Ovary (tissue), 9 donors: Measurements from ENCODE around the gene DACT3. TPM values are rescaled to one million over a fixed set of nuclear protein-coding genes. Genes with fewer than 3 reads are reported as not detected.

ENCODE experiments used
- DNase-seq, 5 donors: peaks; one replicate each; pipeline ENCODE4 v3.0.0-alpha.2; 2019 to 2020
- H3K27ac ChIP-seq, 2 donors: fragments of 200-600 bp; one replicate each; pipeline versions ENCODE4 v1.5.1 to v1.8.0; 2019 to 2022
- H3K27me3 ChIP-seq: fragments of 200-600 bp; one replicate; pipeline ENCODE4 v1.8.0; 2022
- H3K36me3 ChIP-seq: fragments of 200-600 bp; sonication (generic); one replicate; pipeline ENCODE4 v1.5.1; 2019
- H3K4me1 ChIP-seq: one replicate; pipeline ENCODE4 v1.8.1; 2013; ENCODE audit warnings: mild to moderate bottlenecking, moderate library complexity; ENCODE audit not compliant: insufficient read depth
- H3K4me3 ChIP-seq: fragments of 200-600 bp; sonication (generic); one replicate; pipeline ENCODE4 v1.5.1; 2017
- H3K9me3 ChIP-seq, 2 donors: fragments of 200-600 bp in 1 of 2; sonication (generic) in 1 of 2; one replicate each; pipeline versions ENCODE4 v1.5.1 to v1.8.1; 2013 to 2019; ENCODE audit warnings: mild to moderate bottlenecking in 1 of 2, moderate library complexity in 1 of 2
- CTCF ChIP-seq, 3 donors: fragments of 450-650 bp in 2 of 3; fragments of 200-600 bp in 1 of 3; IDR thresholded peaks; one replicate each; pipeline versions ENCODE4 v1.5.1 to v1.8.0; 2016 to 2022; ENCODE audit warnings: antibody characterized with exemption in 3 of 3, mild to moderate bottlenecking in 1 of 3
- EP300 ChIP-seq: sonication (generic); formaldehyde crosslinking; IDR thresholded peaks from one replicate; pipeline ENCODE4 v1.6.1; 2017; ENCODE audit warnings: antibody characterized with exemption
- POLR2A ChIP-seq: fragments of 450-650 bp; IDR thresholded peaks from one replicate; pipeline ENCODE4 v1.6.1; 2017; ENCODE audit warnings: antibody characterized with exemption, mild to moderate bottlenecking, moderate library complexity
- WGBS, 3 donors: extraction: QIAGEN DNeasy Blood & Tissue Kit in 1 of 3; methylation state at CpG; one replicate each; pipeline versions ENCODE4 v1.1.5 to v1.1.7; 2013 to 2017; 5-methylcytosine and 5-hydroxymethylcytosine counted together
- intact Hi-C, 4 donors: fragments of 100-400 bp; cut with DNase I; formaldehyde crosslinking; loops; one replicate each; pipeline versions ENCODE4 v1.11.0 to v1.15.1; 2022 to 2023
- polyA plus RNA-seq, 2 donors: library from polyadenylated mRNA; stranded (reverse); fragments of 200-250 nt in 1 of 2; fragments of 350-450 nt in 1 of 2; fragmentation: Illumina TruSeq in 1 of 2; extraction: RNeasy Lipid Tissue Mini Kit (QIAGEN cat#74804) in 1 of 2; gene quantifications; one replicate each; pipeline ENCODE4 v1.2.3, GENCODE V29; 2013 to 2014
- total RNA-seq, 7 donors: library from RNA; depleted of rRNA in 2 of 7; stranded (reverse); fragments of >200 nt in 2 of 7; fragmentation: NEBNext Ultra II Directional in 3 of 7; extraction: Animal tissue kit (Norgen Biotek cat#: 25700) in 3 of 7; gene quantifications; one replicate each; pipeline versions ENCODE4 v1.1.0 to v1.2.4, GENCODE V29; 2016 to 2023
- donor health status: DM: no; HTN: no; CAD: no; lungs with moderate emphysema.
- donor health status: DM: no; HTN: no; CAD: no.
- donor health status: Bipolar disorder and iron deficiency.
- donor health status: DM: yes; HTN: yes; CAD: no.
- donor health status: DM: no; HTN: no; CAD: no.
- donor health status: DM: yes; HTN: yes; CAD: no.

DACT3 gene
- total and polyA plus RNA-seq, 9 donors = 7.6 to 56.5 (median 20.8) TPM

- Histone ChIP-seq H3K27me3 (no peaks in the 10 kb centered on the region), H3K4me1 (no peaks in the 10 kb centered on the region), H3K27ac (no peak overlapping the region), H3K4me3 (no peak overlapping the region), H3K36me3 (no peaks in the 10 kb centered on the region), H3K9me3 (no peaks in the 10 kb centered on the region)
- intact Hi-C loops = loop anchor here in 1 of 4 donors (10.0 kb wide), 1 partner anchor 53 kb away; the partner anchor contains the start of gene DACT3
- WGBS, 3 donors = 64 to 77% (median 68%) methylated on average over 6 of the region's 6 CpGs
- TF ChIP-seq POLR2A (no peak), EP300 (no peak), CTCF (IDR thresholded peaks at IDR 0.05) (no peak)
- peak in 3 of 5 donors; percentile 11 to 29 (median 19) for DNase-seq
These were observed 49.2 kb downstream of the DACT3 start for GRCh38 chr19:46611776-46612175.

- intact Hi-C loops = loop anchor here in 1 of 4 donors (10.0 kb wide), 1 partner anchor 54 kb away; the partner anchor contains the start of gene DACT3
- TF ChIP-seq CTCF (IDR thresholded peaks at IDR 0.05) (no peak), POLR2A (no peak), EP300 (no peak)
- H3K27me3 ChIP-seq = no peaks in the 10 kb centered on the region
- H3K27ac ChIP-seq = no peak overlapping the region
- no peaks in the 10 kb centered on the region for H3K4me1 ChIP-seq
- no peaks in the 10 kb centered on the region for H3K36me3 ChIP-seq
- DNase-seq = peak in 3 of 5 donors; percentile 15 to 29 (median 17)
- H3K9me3 ChIP-seq = no peaks in the 10 kb centered on the region
- 56 to 64% (median 58%) methylated on average over 17 of the region's 17 CpGs for WGBS, 3 donors
- H3K4me3 ChIP-seq = no peak overlapping the region
These were observed 49.9 kb downstream of the DACT3 start for GRCh38 chr19:46610851-46611770.

GRCh38 chr19:46610413-46610775 lies 50.6 kb downstream of the DACT3 start:
- Histone ChIP-seq H3K4me1 (no peaks in the 10 kb centered on the region), H3K4me3 (no peak overlapping the region), H3K27ac (no peak overlapping the region), H3K27me3 (no peaks in the 10 kb centered on the region), H3K36me3 (no peaks in the 10 kb centered on the region), H3K9me3 (no peaks in the 10 kb centered on the region)
- intact Hi-C loops = loop anchor here in 1 of 4 donors (10.0 kb wide), 1 partner anchor 54 kb away; the partner anchor contains the start of gene DACT3
- 44 to 45% (median 44%) methylated on average over 5 of the region's 5 CpGs for WGBS, 3 donors
- peak in 3 of 5 donors; percentile 9 to 17 (median 13) for DNase-seq
- TF ChIP-seq CTCF (IDR thresholded peaks at IDR 0.05) (no peak), EP300 (no peak), POLR2A (no peak)

GRCh38 chr19:46609511-46610412 lies 51.2 kb downstream of the DACT3 start:
- Histone ChIP-seq H3K27me3 (no peaks in the 10 kb centered on the region), H3K4me1 (no peaks in the 10 kb centered on the region), H3K27ac (no peak overlapping the region), H3K36me3 (no peaks in the 10 kb centered on the region), H3K9me3 (no peaks in the 10 kb centered on the region), H3K4me3 (no peak overlapping the region)
- peak in 3 of 5 donors; percentile 20 to 39 (median 24) for DNase-seq
- intact Hi-C loops = loop anchor here in 2 of 4 donors (10.0 kb wide), 2 partner anchors 55 to 135 kb away; partner anchors contain the start of genes DACT3 (in 2 of the 2), FKRP (in 1 of the 2) and STRN4 (in 1 of the 2)
- no peak for TF ChIP-seq CTCF (IDR thresholded peaks at IDR 0.05)
- TF ChIP-seq POLR2A = no peak
- TF ChIP-seq EP300 = no peak
- WGBS, 3 donors = 69 to 74% (median 73%) methylated on average over 30 of the region's 30 CpGs
